ENCODE results near the gene ASIC3. TPM values are rescaled to one million over a fixed set of nuclear protein-coding genes. Genes with fewer than 3 reads are reported as not detected.

ASIC3 gene
- total RNA-seq, 3 donors from 2014 or later = 1.2 to 6.5 (median 3.4) TPM

GRCh38 chr7:151091003-151091402 is 42.7 kb downstream of the ASIC3 start:
- intact Hi-C loops (cut with DNase I, micrococcal nuclease) = no loop called here
- no peak overlapping the region for H3K4me3 ChIP-seq
- H3K4me1 ChIP-seq (ENCODE audit: low read depth) = peaks cover 24% of the 10 kb centered on the region
- H3K9me3 ChIP-seq = no peaks in the 10 kb centered on the region
- ATAC-seq (no peak), DNase-seq (peak in 2 of 3 donors; percentile 20 to 44)
- no peaks in the 10 kb centered on the region for H3K36me3 ChIP-seq (ENCODE audit: low read depth)
- no peak for TF ChIP-seq CTCF (IDR thresholded peaks at IDR 0.05)

GRCh38 chr7:151091431-151091830 is 43.1 kb downstream of the ASIC3 start:
- ATAC-seq (peak; percentile 67), DNase-seq (peak; percentile 50 to 81 (median 68))
- peak; percentile 66 for TF ChIP-seq CTCF (IDR thresholded peaks at IDR 0.05)
- no peaks in the 10 kb centered on the region for H3K36me3 ChIP-seq (ENCODE audit: low read depth)
- no peak overlapping the region for H3K4me3 ChIP-seq
- peaks cover 24% of the 10 kb centered on the region for H3K4me1 ChIP-seq (ENCODE audit: low read depth)
- intact Hi-C loops (cut with DNase I, micrococcal nuclease) = no loop called here
- H3K9me3 ChIP-seq = no peaks in the 10 kb centered on the region

- DNase-seq (peak in 1 of 3 donors; percentile 17), ATAC-seq (no peak)
- intact Hi-C loops (cut with DNase I, micrococcal nuclease) = no loop called here
- Histone ChIP-seq H3K36me3 (ENCODE audit: low read depth) (no peaks in the 10 kb centered on the region), H3K4me3 (no peak overlapping the region), H3K9me3 (no peaks in the 10 kb centered on the region), H3K4me1 (ENCODE audit: low read depth) (peaks cover 24% of the 10 kb centered on the region)
- no peak for TF ChIP-seq CTCF (IDR thresholded peaks at IDR 0.05)
Measured at GRCh38 chr7:151091988-151092387, 43.7 kb downstream of the ASIC3 start.

- DNase-seq (no peak), ATAC-seq (no peak)
- TF ChIP-seq CTCF (IDR thresholded peaks at IDR 0.05) = no peak
- Histone ChIP-seq H3K36me3 (ENCODE audit: low read depth) (no peaks in the 10 kb centered on the region), H3K9me3 (no peaks in the 10 kb centered on the region), H3K4me3 (no peak overlapping the region), H3K4me1 (ENCODE audit: low read depth) (peaks cover 11% of the 10 kb centered on the region)
- intact Hi-C loops (cut with DNase I, micrococcal nuclease) = no loop called here
Measured at GRCh38 chr7:151093748-151094147, 45.4 kb downstream of the ASIC3 start.

- H3K4me3 ChIP-seq = no peak overlapping the region
- H3K36me3 ChIP-seq (ENCODE audit: low read depth) = no peaks in the 10 kb centered on the region
- no peak for DNase-seq
- H3K9me3 ChIP-seq = no peaks in the 10 kb centered on the region
- H3K4me1 ChIP-seq (ENCODE audit: low read depth) = peaks cover 3% of the 10 kb centered on the region
- TF ChIP-seq CTCF (IDR thresholded peaks at IDR 0.05) = no peak
- ATAC-seq = no peak
- intact Hi-C loops (cut with DNase I, micrococcal nuclease) = no loop called here
Measured at GRCh38 chr7:151094675-151095074, 46.3 kb downstream of the ASIC3 start.

Data from mucosa of descending colon (tissue), 3 donors.